HG03103 (cell line): ENCODE results near the gene PTGES3L.
"Not testable (repeated sequence)": the region's sequence is repeated elsewhere in the genome, so short reads cannot be mapped to it uniquely, and the experiment has no call there.

Source experiments
- ATAC-seq: cut with Tn5 transposase; IDR thresholded peaks from one replicate; pipeline ENCODE4 v1.9.1; 2021; ENCODE audit warnings: low read depth; ENCODE audit not compliant: unreplicated experiment

The PTGES3L gene

GRCh38 chr17:42985225-42985624 lies 5.3 kb upstream of the PTGES3L start:
- ATAC-seq, result no peak

- no peak for ATAC-seq
Observed at GRCh38 chr17:42982266-42982665, 2.4 kb upstream of the PTGES3L start.

- ATAC-seq, result peak; percentile 33
Observed at GRCh38 chr17:42980766-42981397, 1.0 kb upstream of the PTGES3L start.

- peak; percentile 56 for ATAC-seq
Observed at GRCh38 chr17:42980274-42980765, 440 bp upstream of the PTGES3L start, which contains the start of gene RUNDC1. Gene RUNDC1 (plus strand): TSS chr17:42980565. CDS start chr17:42980577, 12 bp downstream.

- not testable (repeated sequence) for ATAC-seq
Observed at GRCh38 chr17:42975701-42976100, 4.2 kb downstream of the PTGES3L start.

- ATAC-seq, result no peak
Observed at GRCh38 chr17:42975265-42975664, 4.6 kb downstream of the PTGES3L start.

GRCh38 chr17:42973323-42973722 lies 6.6 kb downstream of the PTGES3L start:
- ATAC-seq, result not testable (repeated sequence)

GRCh38 chr17:42971589-42971988 lies 8.3 kb downstream of the PTGES3L start:
- ATAC-seq, result no peak

- ATAC-seq, result no peak
Observed at GRCh38 chr17:42969001-42969581, 10.8 kb downstream of the PTGES3L start.

GRCh38 chr17:42967925-42968324 lies 12.0 kb downstream of the PTGES3L start:
- no peak for ATAC-seq

- no peak for ATAC-seq
Observed at GRCh38 chr17:42964161-42964932, 15.5 kb downstream of the PTGES3L start, which contains the start of gene AARSD1. Gene AARSD1 (minus strand): TSS chr17:42964454. CDS start chr17:42964440, 14 bp downstream.

GRCh38 chr17:42953669-42954068 lies 26.2 kb downstream of the PTGES3L start:
- ATAC-seq, result no peak

- ATAC-seq, result no peak
Observed at GRCh38 chr17:42950044-42950783, 29.7 kb downstream of the PTGES3L start.

GRCh38 chr17:42946812-42947211 lies 33.1 kb downstream of the PTGES3L start:
- no peak for ATAC-seq

- no peak for ATAC-seq
Observed at GRCh38 chr17:42944211-42944610, 35.7 kb downstream of the PTGES3L start.

GRCh38 chr17:42937712-42938596 lies 41.9 kb downstream of the PTGES3L start:
- no peak for ATAC-seq

GRCh38 chr17:42929497-42929844 lies 50.4 kb downstream of the PTGES3L start:
- ATAC-seq, result no peak

- ATAC-seq, result no peak
Observed at GRCh38 chr17:42928714-42929496, 51.0 kb downstream of the PTGES3L start.

- ATAC-seq, result no peak
Observed at GRCh38 chr17:42924891-42925290, 55.0 kb downstream of the PTGES3L start.
